NK-92 (cell line): ENCODE measurements around the gene ENAH.
"Not testable (repeated sequence)": the region's sequence is repeated elsewhere in the genome, so short reads cannot be mapped to it uniquely, and the experiment has no call there.

Experiments used
- DNase-seq: peaks from one replicate; lab custom pipeline; 2025; ENCODE audit not compliant: unreplicated experiment; lab: John Stamatoyannopoulos, UW

Gene ENAH

GRCh38 chr1:225533238-225533637 is 119.7 kb downstream of the ENAH start:
- no peak for DNase-seq

- DNase-seq: no peak
Measured at GRCh38 chr1:225532240-225532944, 120.5 kb downstream of the ENAH start.

- no peak for DNase-seq
Measured at GRCh38 chr1:225529726-225530125, 123.2 kb downstream of the ENAH start.

GRCh38 chr1:225527575-225527974 is 125.3 kb downstream of the ENAH start:
- DNase-seq: no peak

- DNase-seq: no peak
Measured at GRCh38 chr1:225526878-225527277, 126.0 kb downstream of the ENAH start.

GRCh38 chr1:225525377-225525776 is 127.5 kb downstream of the ENAH start:
- DNase-seq: no peak

- DNase-seq: no peak
Measured at GRCh38 chr1:225524570-225524969, 128.4 kb downstream of the ENAH start.

GRCh38 chr1:225523263-225523950 is 129.5 kb downstream of the ENAH start:
- DNase-seq: no peak

GRCh38 chr1:225522588-225523262 is 130.2 kb downstream of the ENAH start:
- no peak for DNase-seq

- DNase-seq: no peak
Measured at GRCh38 chr1:225520587-225521227, 132.2 kb downstream of the ENAH start.

GRCh38 chr1:225519166-225519863 is 133.6 kb downstream of the ENAH start:
- DNase-seq: no peak

- no peak for DNase-seq
Measured at GRCh38 chr1:225517697-225518096, 135.2 kb downstream of the ENAH start.

- DNase-seq: no peak
Measured at GRCh38 chr1:225517221-225517620, 135.7 kb downstream of the ENAH start.

GRCh38 chr1:225514671-225515081 is 138.2 kb downstream of the ENAH start:
- DNase-seq: no peak

- not testable (repeated sequence) for DNase-seq
Measured at GRCh38 chr1:225513576-225513975, 139.3 kb downstream of the ENAH start.

- DNase-seq: no peak
Measured at GRCh38 chr1:225511828-225512381, 141.0 kb downstream of the ENAH start.

- not testable (repeated sequence) for DNase-seq
Measured at GRCh38 chr1:225510740-225511139, 142.2 kb downstream of the ENAH start.

- DNase-seq: no peak
Measured at GRCh38 chr1:225509770-225510169, 143.2 kb downstream of the ENAH start.

GRCh38 chr1:225509376-225509707 is 143.6 kb downstream of the ENAH start:
- DNase-seq: no peak

- no peak for DNase-seq
Measured at GRCh38 chr1:225508538-225509375, 144.2 kb downstream of the ENAH start.
